Pancreas (tissue), 10 donors: Measurements from ENCODE around the gene SLC2A5. TPM values are rescaled to one million over a fixed set of nuclear protein-coding genes. Genes with fewer than 3 reads are reported as not detected.

Experiments used
- ATAC-seq, 4 donors: fragments of 200-7000 bp; cut with Tn5 transposase; one replicate each; pipeline versions ENCODE4 v1.8.0 to v1.9.1; 2020; ENCODE audit warnings: mild to moderate bottlenecking in 4 of 4, moderate library complexity in 4 of 4
- DNase-seq, 6 donors: peaks; one replicate each; pipeline ENCODE4 v3.0.0-alpha.2; 2020
- FAIRE-seq: peaks from 2 replicates; lab custom pipeline; 2012; peaks lifted over from hg19 to GRCh38; lab: Jason Lieb, UNC
- H3K27ac ChIP-seq, 4 donors: fragments of 200-600 bp; sonication (generic); 1 replicate in 3 of 4; 2 replicates in 1 of 4; pipeline versions ENCODE4 v1.5.0 to v1.8.0; 2020
- H3K27me3 ChIP-seq, 4 donors: fragments of 200-600 bp; one replicate each; pipeline ENCODE4 v1.8.0; 2021
- H3K36me3 ChIP-seq, 3 donors: fragments of 200-600 bp; sonication (generic) in 1 of 3; one replicate each; pipeline versions ENCODE4 v1.5.0 to v1.8.0; 2020 to 2021
- H3K4me1 ChIP-seq, 3 donors: fragments of 200-600 bp; one replicate each; pipeline ENCODE4 v1.8.0; 2021
- H3K4me3 ChIP-seq, 4 donors: fragments of 200-600 bp; sonication (generic) in 2 of 4; one replicate each; pipeline versions ENCODE4 v1.5.0 to v1.8.0; 2020 to 2021
- H3K9me3 ChIP-seq, 4 donors: fragments of 200-600 bp; one replicate each; pipeline ENCODE4 v1.8.0; 2021
- WGBS, 2 donors: extraction: QIAGEN DNeasy Blood & Tissue Kit; methylation state at CpG; one replicate each; pipeline ENCODE4 v1.1.7; 2013; 5-methylcytosine and 5-hydroxymethylcytosine counted together
- intact Hi-C, 3 donors: fragments of 100-400 bp; cut with DNase I; formaldehyde crosslinking; loops; one replicate each; pipeline versions ENCODE4 v1.11.1 to v1.14.2; 2022
- polyA plus RNA-seq, 2 donors: library from polyadenylated mRNA; stranded (reverse); fragments of 200-250 nt; gene quantifications; one replicate each; pipeline ENCODE4 v1.2.3, GENCODE V29; 2013
- total RNA-seq, 6 donors: library from RNA; stranded (reverse); fragmentation: NEBNext Ultra II Directional in 4 of 6; extraction: Animal tissue kit (Norgen Biotek cat#: 25700) in 4 of 6; gene quantifications; one replicate each; pipeline versions ENCODE4 v1.2.1 to v1.2.4, GENCODE V29; 2021 to 2023
- TF ChIP-seq, protein P1 (sequence below), 4 donors: fragments of 200-600 bp; sonication (generic) in 3 of 4; IDR thresholded peaks; one replicate each; pipeline versions ENCODE4 v1.5.0 to v1.8.0; 2021; ENCODE audit warnings: antibody characterized with exemption in 4 of 4
- donor health status: healthy with polysubstance abuse.
- donor health status: DM: no; HTN: no; CAD: no; lungs with moderate emphysema.
- donor health status: DM: no; HTN: no; CAD: no.
- donor health status: control.
- donor health status: control.
- donor health status: Bipolar disorder and iron deficiency.
- donor health status: DM: yes; HTN: yes; CAD: no.
- donor health status: DM: no; HTN: no; CAD: no.
- donor health status: DM: no; HTN: no; CAD: no.
- donor health status: DM: yes; HTN: yes; CAD: no.

SLC2A5 gene
- total and polyA plus RNA-seq, 8 donors = 0.14 to 4.4 (median 0.53) TPM

DNA sequence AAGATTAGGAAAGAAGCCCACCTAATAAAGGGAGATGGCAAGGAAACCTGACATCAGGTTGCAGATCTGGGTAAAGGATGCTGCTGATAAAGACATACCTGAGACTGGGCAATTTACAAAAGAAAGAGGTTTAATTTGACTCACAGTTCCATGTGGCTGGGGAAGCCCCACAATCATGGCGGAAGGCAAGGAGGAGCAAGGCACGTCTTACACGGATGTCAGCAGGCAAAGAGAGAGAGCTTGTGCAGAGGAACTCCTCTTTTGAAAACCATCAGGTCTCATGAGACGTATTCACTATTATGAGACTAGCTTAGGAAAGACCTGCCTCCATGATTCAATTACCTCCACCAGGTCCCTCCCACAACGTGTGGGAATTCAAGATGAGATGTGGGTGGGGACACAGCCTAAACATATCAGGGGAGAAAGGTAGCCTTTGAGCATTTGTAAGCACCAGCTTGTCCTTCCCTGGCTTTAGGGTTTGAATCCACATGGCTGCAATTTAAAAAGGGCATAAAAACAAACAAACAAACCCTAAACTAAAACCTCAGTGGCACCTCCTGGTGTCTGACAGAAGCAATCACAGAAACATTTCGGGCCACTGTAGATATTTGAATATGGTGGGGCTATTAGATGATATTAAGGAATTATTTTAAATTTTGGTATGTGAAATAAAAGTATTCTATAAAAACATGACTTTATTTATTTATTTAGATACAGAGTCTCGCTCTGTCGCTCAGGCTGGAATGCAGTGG is 76.3 kb downstream of the SLC2A5 start:
- TF ChIP-seq, protein P1, sequence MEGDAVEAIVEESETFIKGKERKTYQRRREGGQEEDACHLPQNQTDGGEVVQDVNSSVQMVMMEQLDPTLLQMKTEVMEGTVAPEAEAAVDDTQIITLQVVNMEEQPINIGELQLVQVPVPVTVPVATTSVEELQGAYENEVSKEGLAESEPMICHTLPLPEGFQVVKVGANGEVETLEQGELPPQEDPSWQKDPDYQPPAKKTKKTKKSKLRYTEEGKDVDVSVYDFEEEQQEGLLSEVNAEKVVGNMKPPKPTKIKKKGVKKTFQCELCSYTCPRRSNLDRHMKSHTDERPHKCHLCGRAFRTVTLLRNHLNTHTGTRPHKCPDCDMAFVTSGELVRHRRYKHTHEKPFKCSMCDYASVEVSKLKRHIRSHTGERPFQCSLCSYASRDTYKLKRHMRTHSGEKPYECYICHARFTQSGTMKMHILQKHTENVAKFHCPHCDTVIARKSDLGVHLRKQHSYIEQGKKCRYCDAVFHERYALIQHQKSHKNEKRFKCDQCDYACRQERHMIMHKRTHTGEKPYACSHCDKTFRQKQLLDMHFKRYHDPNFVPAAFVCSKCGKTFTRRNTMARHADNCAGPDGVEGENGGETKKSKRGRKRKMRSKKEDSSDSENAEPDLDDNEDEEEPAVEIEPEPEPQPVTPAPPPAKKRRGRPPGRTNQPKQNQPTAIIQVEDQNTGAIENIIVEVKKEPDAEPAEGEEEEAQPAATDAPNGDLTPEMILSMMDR (IDR thresholded peaks at IDR 0.05) = no peak
- ATAC-seq (no peak), DNase-seq (no peak), FAIRE-seq (no peak)
- no peaks in the 10 kb centered on the region for H3K36me3 ChIP-seq
- H3K9me3 ChIP-seq = no peaks in the 10 kb centered on the region
- H3K27me3 ChIP-seq = no peaks in the 10 kb centered on the region
- WGBS, 2 donors = 89 to 94% methylated on average over 8 of the region's 8 CpGs
- intact Hi-C loops = no loop called here
- no peaks in the 10 kb centered on the region for H3K4me1 ChIP-seq
- no peak overlapping the region for H3K4me3 ChIP-seq
- no peak overlapping the region for H3K27ac ChIP-seq

DNA sequence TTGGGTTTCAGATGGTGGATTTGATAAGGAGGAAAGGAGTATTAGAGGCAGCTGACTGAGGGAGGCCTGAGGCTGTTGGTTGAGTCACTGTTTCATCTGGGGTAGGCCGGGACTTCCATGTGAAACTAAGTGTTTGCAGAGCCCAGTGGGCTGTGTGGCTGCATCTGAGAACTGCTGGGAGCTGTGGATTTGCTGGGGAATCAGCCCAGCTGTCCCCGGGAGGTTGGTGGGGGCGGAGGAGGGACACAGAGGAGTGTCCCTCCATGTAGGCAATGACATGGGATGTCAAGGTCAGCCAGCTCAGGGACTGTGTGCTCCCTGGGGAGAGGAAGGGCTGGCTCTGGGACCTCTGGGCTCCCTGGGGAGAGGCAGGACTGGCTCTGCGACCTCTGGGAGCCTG is 79.6 kb downstream of the SLC2A5 start:
- H3K9me3 ChIP-seq = no peaks in the 10 kb centered on the region
- WGBS, 2 donors = 57 to 69% methylated on average over 4 of the region's 4 CpGs
- no peak for ATAC-seq

DNA sequence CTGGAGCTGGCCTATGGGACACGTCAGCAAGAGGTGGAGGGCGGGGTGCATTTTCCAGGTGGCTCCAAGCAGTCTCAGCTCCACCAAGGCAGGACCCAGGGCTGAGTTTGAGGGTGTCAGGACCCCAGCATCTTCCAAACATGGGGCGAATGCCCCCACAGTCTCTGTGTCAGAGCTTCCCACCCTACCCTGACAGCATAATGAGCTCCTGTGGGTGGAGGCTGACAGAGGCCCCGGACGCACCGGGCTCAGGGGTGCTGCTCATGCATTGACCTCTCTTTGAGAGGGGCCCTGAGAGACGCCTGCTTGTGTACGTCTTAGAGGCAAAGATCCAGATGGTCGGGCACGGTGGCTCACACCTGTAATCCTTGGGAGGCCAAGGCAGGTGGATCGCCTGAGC is 80.4 kb downstream of the SLC2A5 start:
- H3K36me3 ChIP-seq = no peaks in the 10 kb centered on the region
- no peaks in the 10 kb centered on the region for H3K9me3 ChIP-seq
- peaks cover 0 to 3% (median 0%) of the 10 kb centered on the region in 3 donors for H3K4me1 ChIP-seq
- TF ChIP-seq, protein P1 (IDR thresholded peaks at IDR 0.05) = no peak
- DNase-seq (no peak), ATAC-seq (no peak), FAIRE-seq (no peak)
- no peaks in the 10 kb centered on the region for H3K27me3 ChIP-seq
- intact Hi-C loops = loop anchor here in 1 of 3 donors (5.0 kb wide), 1 partner anchor 67 kb away; no protein-coding TSS in a partner anchor
- H3K27ac ChIP-seq = no peak overlapping the region
- 77% methylated on average over 11 of the region's 11 CpGs for WGBS, 2 donors
- H3K4me3 ChIP-seq = no peak overlapping the region

More for the DNA sequence above, 79.6 kb downstream of the SLC2A5 start:
- Histone ChIP-seq H3K36me3 (no peaks in the 10 kb centered on the region), H3K27me3 (no peaks in the 10 kb centered on the region), H3K4me1 (peaks cover 0 to 3% (median 0%) of the 10 kb centered on the region in 3 donors), H3K4me3 (no peak overlapping the region), H3K27ac (no peak overlapping the region)
- FAIRE-seq = no peak
- intact Hi-C loops = loop anchor here in 1 of 3 donors (5.0 kb wide), 1 partner anchor 68 kb away; no protein-coding TSS in a partner anchor
- DNase-seq = no peak
- TF ChIP-seq, protein P1 (IDR thresholded peaks at IDR 0.05) = no peak

DNA sequence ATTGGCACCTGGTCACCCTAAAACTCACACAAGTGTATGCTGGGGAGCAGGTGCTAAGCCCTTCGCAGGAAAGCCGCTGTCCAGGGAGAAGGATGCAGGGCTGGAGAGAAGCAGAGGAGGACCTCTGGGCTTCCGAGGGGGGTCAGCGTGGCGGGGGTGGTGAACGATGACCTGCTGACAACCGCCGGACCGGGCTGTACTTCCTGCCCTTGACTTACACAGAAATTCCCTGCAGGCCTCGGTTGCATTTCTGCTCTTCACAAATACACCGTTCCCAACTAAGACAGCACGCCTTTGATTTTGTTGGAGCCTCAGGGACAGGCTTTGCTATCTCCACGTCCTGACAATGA is 80.8 kb downstream of the SLC2A5 start:
- no peak for ATAC-seq
- H3K4me1 ChIP-seq = peaks cover 0 to 3% (median 0%) of the 10 kb centered on the region in 3 donors
- DNase-seq = no peak
- no peak overlapping the region for H3K4me3 ChIP-seq
- no peaks in the 10 kb centered on the region for H3K27me3 ChIP-seq
- no peak for FAIRE-seq
- no peaks in the 10 kb centered on the region for H3K9me3 ChIP-seq
- no peak overlapping the region for H3K27ac ChIP-seq
- no peaks in the 10 kb centered on the region for H3K36me3 ChIP-seq
- TF ChIP-seq, protein P1 (IDR thresholded peaks at IDR 0.05) = no peak
- intact Hi-C loops = loop anchor here in 1 of 3 donors (5.0 kb wide), 1 partner anchor 66 kb away; no protein-coding TSS in a partner anchor
- 62 to 70% methylated on average over 13 of the region's 13 CpGs for WGBS, 2 donors
